H1 (cell line): ENCODE data around the gene BCL2. TPM values are rescaled to one million over a fixed set of nuclear protein-coding genes. Genes with fewer than 3 reads are reported as not detected.

Experiments used
- CTCF ChIA-PET: fragments of 300-600 bp; sonication (Branson Sonifier 250); formaldehyde crosslinking; loops from one replicate; lab custom pipeline; 2021; ENCODE audit not compliant: partially characterized antibody; lab: Charles Lee
- POLR2A ChIA-PET: fragments of 300-600 bp; sonication (Branson Sonifier 250); formaldehyde crosslinking; loops from one replicate; lab custom pipeline; 2021; ENCODE audit warnings: inconsistent platforms; ENCODE audit not compliant: partially characterized antibody; lab: Charles Lee
- DNase-seq, 2 experiments: peaks; one replicate each; pipeline versions ENCODE4 v3.0.0 to v3.0.0-alpha.2; 2010 to 2022; ENCODE audit warnings: low spot score in 2 of 2, low read depth in 1 of 2, mixed read lengths in 1 of 2
- FAIRE-seq: peaks from 2 replicates; lab custom pipeline; 2011; peaks lifted over from hg19 to GRCh38; lab: Jason Lieb, UNC
- H2AFZ ChIP-seq: 2 replicates; pipeline ENCODE4 v1.8.1; 2012; ENCODE audit warnings: low read length, inconsistent platforms
- H2AK5ac ChIP-seq: 2 replicates; pipeline ENCODE4 v1.6.1; 2013; ENCODE audit warnings: low read depth, low read length
- H2BK120ac ChIP-seq: replicated peaks from 2 replicates; pipeline ENCODE3; 2013; ENCODE audit warnings: low read depth, low read length, inconsistent platforms
- H2BK12ac ChIP-seq: 2 replicates; pipeline ENCODE4 v1.6.1; 2013; ENCODE audit warnings: low read depth, low read length
- H2BK15ac ChIP-seq: 2 replicates; pipeline ENCODE4 v1.6.1; 2013; ENCODE audit warnings: low read length
- H2BK20ac ChIP-seq: 2 replicates; pipeline ENCODE4 v1.6.1; 2013; ENCODE audit warnings: low read length
- H2BK5ac ChIP-seq: 2 replicates; pipeline ENCODE4 v1.6.1; 2013; ENCODE audit warnings: low read depth, low read length
- H3K14ac ChIP-seq: 2 replicates; pipeline ENCODE4 v1.6.1; 2013; ENCODE audit warnings: inconsistent platforms; ENCODE audit not compliant: insufficient read length
- H3K18ac ChIP-seq: 2 replicates; pipeline ENCODE4 v1.6.1; 2013; ENCODE audit warnings: low read length; ENCODE audit errors: extremely low read depth
- H3K23ac ChIP-seq: 2 replicates; pipeline ENCODE4 v1.6.1; 2013; ENCODE audit warnings: inconsistent platforms; ENCODE audit not compliant: insufficient read length
- H3K23me2 ChIP-seq: 2 replicates; pipeline ENCODE4 v1.6.1; 2013; ENCODE audit warnings: low read depth, low read length
- H3K27ac ChIP-seq: 2 replicates; pipeline ENCODE4 v1.6.1; 2011; ENCODE audit warnings: low read depth, low read length, inconsistent platforms
- H3K27me3 ChIP-seq, 4 experiments: replicated peaks in 1 of 4; 1 replicate in 1 of 4; 2 replicates in 3 of 4; pipeline versions ENCODE4 v1.6.1 to v1.8.1; 2011 to 2013; ENCODE audit warnings: low read length in 3 of 4, mild to moderate bottlenecking in 3 of 4, inconsistent platforms in 2 of 4, mixed read lengths in 2 of 4, moderate library complexity in 1 of 4; ENCODE audit not compliant: control insufficient read depth in 3 of 4, insufficient read depth in 3 of 4; ENCODE audit errors: extremely low read depth in 1 of 4
- H3K36me3 ChIP-seq, 4 experiments: 2 replicates each; pipeline versions ENCODE4 v1.6.1 to v1.8.1; 2011 to 2013; ENCODE audit warnings: mild to moderate bottlenecking in 4 of 4, low read length in 3 of 4, moderate library complexity in 2 of 4, control low read depth in 1 of 4, inconsistent platforms in 1 of 4; ENCODE audit not compliant: insufficient read depth in 4 of 4, control insufficient read depth in 2 of 4
- H3K4ac ChIP-seq: replicated peaks from 2 replicates; pipeline ENCODE3; 2013; ENCODE audit warnings: low read length, low read depth, mixed read lengths, inconsistent platforms; ENCODE audit not compliant: insufficient read length
- H3K4me1 ChIP-seq, 4 experiments: replicated peaks in 1 of 4; 1 replicate in 1 of 4; 2 replicates in 3 of 4; pipeline versions ENCODE4 v1.6.1 to v1.8.1; 2011 to 2013; ENCODE audit warnings: low read length in 3 of 4, inconsistent platforms in 2 of 4, mixed read lengths in 1 of 4; ENCODE audit not compliant: insufficient read depth in 4 of 4, control insufficient read depth in 3 of 4
- H3K4me2 ChIP-seq, 2 experiments: 2 replicates each; pipeline versions ENCODE4 v1.6.1 to v1.8.1; 2011 to 2013; ENCODE audit warnings: low read depth in 2 of 2, low read length in 2 of 2, control low read depth in 1 of 2, inconsistent platforms in 1 of 2, mild to moderate bottlenecking in 1 of 2; ENCODE audit not compliant: insufficient read depth in 1 of 2
- H3K4me3 ChIP-seq, 4 experiments: fragments of 200-600, 300-600 bp in 1 of 4; sonication (generic), shearing (Covaris generic), sonication (Bioruptor Twin) in 1 of 4; 2 replicates each; pipeline versions ENCODE4 v1.5.1 to v1.8.1; 2011 to 2016; ENCODE audit warnings: low read length in 4 of 4, low read depth in 3 of 4, control low read depth in 2 of 4, inconsistent platforms in 2 of 4, mild to moderate bottlenecking in 2 of 4, mixed read lengths in 1 of 4, moderate library complexity in 1 of 4; ENCODE audit not compliant: insufficient read depth in 2 of 4; ENCODE audit errors: extremely low read depth in 1 of 4
- H3K56ac ChIP-seq: replicated peaks from 2 replicates; pipeline ENCODE3; 2013; ENCODE audit warnings: low read depth, mild to moderate bottlenecking, mixed read lengths, low read length, inconsistent platforms; ENCODE audit not compliant: insufficient read length
- H3K79me1 ChIP-seq: 2 replicates; pipeline ENCODE4 v1.6.1; 2013; ENCODE audit warnings: low read depth, low read length, control low read depth
- H3K79me2 ChIP-seq, 2 experiments: 2 replicates each; pipeline versions ENCODE4 v1.6.1 to v1.8.1; 2012 to 2013; ENCODE audit warnings: low read length in 2 of 2, mild to moderate bottlenecking in 2 of 2, inconsistent platforms in 1 of 2; ENCODE audit not compliant: insufficient read depth in 2 of 2, control insufficient read depth in 1 of 2
- H3K9ac ChIP-seq, 4 experiments: replicated peaks in 1 of 4; 1 replicate in 1 of 4; 2 replicates in 3 of 4; pipeline versions ENCODE4 v1.6.1 to v1.8.1; 2011 to 2013; ENCODE audit warnings: low read depth in 3 of 4, low read length in 3 of 4, control low read depth in 2 of 4, mild to moderate bottlenecking in 2 of 4, moderate library complexity in 2 of 4, inconsistent platforms in 1 of 4; ENCODE audit errors: extremely low read depth in 1 of 4
- H3K9me3 ChIP-seq, 2 experiments: 2 replicates each; pipeline versions ENCODE4 v1.6.1 to v1.8.1; 2012 to 2013; ENCODE audit warnings: mild to moderate bottlenecking in 2 of 2, moderate library complexity in 2 of 2, control low read depth in 1 of 2, inconsistent platforms in 1 of 2, low read depth in 1 of 2, low read length in 1 of 2, mixed read lengths in 1 of 2; ENCODE audit not compliant: insufficient read depth in 2 of 2
- H4K20me1 ChIP-seq, 2 experiments: replicated peaks in 1 of 2; 2 replicates each; pipeline versions ENCODE3 to v1.8.1; 2011 to 2013; ENCODE audit warnings: inconsistent platforms in 2 of 2, low read length in 2 of 2, mild to moderate bottlenecking in 1 of 2; ENCODE audit not compliant: insufficient read depth in 2 of 2, control insufficient read depth in 1 of 2
- H4K5ac ChIP-seq: 2 replicates; pipeline ENCODE4 v1.6.1; 2013; ENCODE audit warnings: low read length, low read depth, mixed read lengths, inconsistent platforms; ENCODE audit not compliant: insufficient read length
- H4K8ac ChIP-seq: 2 replicates; pipeline ENCODE4 v1.8.0; 2013; ENCODE audit warnings: mild to moderate bottlenecking, moderate library complexity, low read length, inconsistent platforms; ENCODE audit not compliant: insufficient read depth; ENCODE audit errors: extremely low read depth
- H4K91ac ChIP-seq: replicated peaks from 2 replicates; pipeline ENCODE3; 2013; ENCODE audit warnings: low read length, mixed read lengths, inconsistent platforms; ENCODE audit not compliant: insufficient read length
- BACH1 ChIP-seq: IDR thresholded peaks from 2 replicates; pipeline ENCODE4 v1.6.1; 2012; ENCODE audit warnings: low read length, improper control_type of control experiment
- CHD2 ChIP-seq: IDR thresholded peaks from 2 replicates; pipeline ENCODE4 v1.6.1; 2012; ENCODE audit warnings: low read length, improper control_type of control experiment
- PHF8 ChIP-seq: fragments of 200-600 bp; sonication (generic); conservative IDR thresholded peaks from 2 replicates; pipeline ENCODE4 v1.7.1; 2012; ENCODE audit warnings: low read depth, mild to moderate bottlenecking, inconsistent platforms, low read length, moderate library complexity
- POLR2AphosphoS5 ChIP-seq: IDR thresholded peaks from 2 replicates; pipeline ENCODE4 v1.6.1; 2011; ENCODE audit warnings: low read depth, low read length
- SIRT6 ChIP-seq: IDR thresholded peaks from one replicate; pipeline ENCODE4 v1.7.1; 2012; ENCODE audit warnings: low read length, inconsistent platforms
- SP2 ChIP-seq: IDR thresholded peaks from 2 replicates; pipeline ENCODE4 v1.6.1; 2012; ENCODE audit warnings: mild to moderate bottlenecking, low read length, inconsistent platforms
- SUZ12 ChIP-seq: fragments of 200-600 bp; sonication (generic); IDR thresholded peaks from 2 replicates; pipeline ENCODE4 v1.6.1; 2012; ENCODE audit warnings: mild to moderate bottlenecking, inconsistent platforms, low read length, moderate library complexity, mixed read lengths
- TEAD4 ChIP-seq: IDR thresholded peaks from 2 replicates; pipeline ENCODE4 v1.6.1; 2012; ENCODE audit warnings: low read depth, low read length, inconsistent platforms, mixed read lengths
- ZNF274 ChIP-seq: IDR thresholded peaks from 2 replicates; pipeline ENCODE4 v1.7.0; 2012; ENCODE audit warnings: low read length, borderline replicate concordance; ENCODE audit errors: extremely low read depth
- WGBS, 2 experiments: shearing (Covaris generic) in 1 of 2; methylation state at CpG; one replicate each; pipeline versions ENCODE4 v1.1.6 to v1.1.7; 2013 to 2015; ENCODE audit warnings: low lambda C conversion rate in 2 of 2, mixed read lengths in 2 of 2, inconsistent platforms in 1 of 2, low coverage in 1 of 2, missing lambda C conversion rate in 1 of 2; ENCODE audit not compliant: insufficient replicate concordance in 2 of 2, insufficient coverage in 1 of 2, insufficient read length in 1 of 2; ENCODE audit errors: extremely low coverage in 1 of 2, missing lambda C conversion rate in 1 of 2; 5-methylcytosine and 5-hydroxymethylcytosine counted together
- polyA plus RNA-seq, 7 experiments: library from polyadenylated mRNA; depleted of rRNA in 3 of 7; stranded (reverse) in 5 of 7; unstranded in 2 of 7; fragments of >200 nt in 5 of 7; fragments of 200-250 nt in 2 of 7; gene quantifications; 1 replicate in 5 of 7; 2 replicates in 1 of 7; 4 replicates in 1 of 7; pipeline versions ENCODE4 v1.2.1 to v1.2.3, GENCODE V29; 2011 to 2013; ENCODE audit warnings: missing spikeins in 2 of 7, mixed read lengths in 2 of 7
- total RNA-seq: library from RNA; stranded (reverse); fragmentation: NEBNext Ultra II Directional; extraction: Animal tissue kit (Norgen Biotek cat#: 25700); gene quantifications from 2 replicates; pipeline ENCODE4 v1.2.1, GENCODE V29; 2021
- TF ChIP-seq, protein P1 (sequence below): IDR thresholded peaks from 2 replicates; pipeline ENCODE4 v1.6.1; 2011; ENCODE audit warnings: low read length, improper control_type of control experiment

The BCL2 gene
- total and polyA plus RNA-seq, 2 of the 8 experiments (the other 6 are each of a cell fraction or from before 2014, with no cell fraction given), result 0.59 to 4.5 TPM

GRCh38 chr18:63350230-63350629 is 30.7 kb upstream of the BCL2 start:
- Histone ChIP-seq H3K79me1 (no peaks in the 10 kb centered on the region), H3K56ac (no peak overlapping the region), H3K9ac (no peak overlapping the region), H2BK15ac (no peak overlapping the region), H4K8ac (no peak overlapping the region), H3K14ac (no peak overlapping the region), H3K4ac (no peak overlapping the region), H3K9me3 (no peaks in the 10 kb centered on the region), H2AK5ac (no peak overlapping the region), H3K4me2 (no peak overlapping the region), H3K79me2 (no peaks in the 10 kb centered on the region), H3K23me2 (no peaks in the 10 kb centered on the region; the same call in 1 of the 2 replicates), H2BK12ac (no peak overlapping the region), H4K20me1 (no peaks in the 10 kb centered on the region), H3K27me3 (no peaks in the 10 kb centered on the region), H3K27ac (no peak overlapping the region), H3K18ac (no peak overlapping the region), H4K91ac (no peak overlapping the region), H2BK5ac (no peak overlapping the region), H3K4me1 (no peaks in the 10 kb centered on the region), H4K5ac (no peak overlapping the region), H3K23ac (no peak overlapping the region), H3K36me3 (peaks cover 8 to 68% (median 50%) of the 10 kb centered on the region in 4 experiments), H2BK20ac (no peak overlapping the region), H3K4me3 (no peak overlapping the region), H2AFZ (no peak overlapping the region), H2BK120ac (no peak overlapping the region)
- FAIRE-seq, result no peak
- no peak for TF ChIP-seq TEAD4
- TF ChIP-seq BACH1, result no peak
- no peak for TF ChIP-seq PHF8
- TF ChIP-seq SUZ12, result no peak
- TF ChIP-seq CHD2, result no peak
- TF ChIP-seq, protein P1, sequence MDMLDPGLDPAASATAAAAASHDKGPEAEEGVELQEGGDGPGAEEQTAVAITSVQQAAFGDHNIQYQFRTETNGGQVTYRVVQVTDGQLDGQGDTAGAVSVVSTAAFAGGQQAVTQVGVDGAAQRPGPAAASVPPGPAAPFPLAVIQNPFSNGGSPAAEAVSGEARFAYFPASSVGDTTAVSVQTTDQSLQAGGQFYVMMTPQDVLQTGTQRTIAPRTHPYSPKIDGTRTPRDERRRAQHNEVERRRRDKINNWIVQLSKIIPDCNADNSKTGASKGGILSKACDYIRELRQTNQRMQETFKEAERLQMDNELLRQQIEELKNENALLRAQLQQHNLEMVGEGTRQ, result no peak
- TF ChIP-seq POLR2AphosphoS5, result no peak
- no peak for TF ChIP-seq SP2
- no peak for TF ChIP-seq ZNF274
- no peak for TF ChIP-seq SIRT6
- DNase-seq, result no peak
- ChIA-PET CTCF (interaction anchor here (0.9 to 3.2 kb wide), 5 partner anchors 10 to 95 kb away, joined by 3 to 16 read pairs (median 4); no protein-coding TSS in a partner anchor), POLR2A (no interaction called here)
- WGBS, 2 experiments, result 50% methylated on average over 2 of the region's 2 CpGs; no CpG with 5 or more reads in 1 of the 2 experiments
